ENCODE results near the gene EML4.

GRCh38 chr2:42123426-42123825, 45.7 kb upstream of the EML4 start:
- no peak for TF ChIP-seq POLR2A (IDR thresholded peaks at IDR 0.05; ENCODE audit: low read length)
- TF ChIP-seq GATA1 (IDR thresholded peaks at IDR 0.05; ENCODE audit: low read depth, low read length) = no peak
